ENCODE results near the gene C16orf89. TPM values are rescaled to one million over a fixed set of nuclear protein-coding genes. Genes with fewer than 3 reads are reported as not detected.
"Not testable (repeated sequence)": the region's sequence is repeated elsewhere in the genome, so short reads cannot be mapped to it uniquely, and the experiment has no call there.

C16orf89 gene
- not detected for total RNA-seq

GRCh38 chr16:5065813-5066212 is at the start of gene C16orf89:
Gene C16orf89, minus strand, starts transcription at chr16:5065956. Its CDS starts 48 bp downstream, at chr16:5065908.
- peaks cover 3% of the 10 kb centered on the region for H3K4me1 Mint-ChIP-seq
- no peak within 1 kb of the TSS for H3K4me3 Mint-ChIP-seq
- ChIA-PET POLR2A (no interaction called here), CTCF (interaction anchor here (1.2 kb wide), 1 partner anchor 9 kb away, joined by 4 read pairs; no protein-coding TSS in a partner anchor)
- H3K36me3 Mint-ChIP-seq (ENCODE audit: low read depth), result no peaks in the 10 kb centered on the region
- no peak within 1 kb of the TSS for H3K27ac Mint-ChIP-seq
- H3K27me3 Mint-ChIP-seq, result no peaks in the 10 kb centered on the region
- DNase-seq, result no peak
- intact Hi-C loops (cut with DNase I, micrococcal nuclease), result no loop called here
- ATAC-seq, result no peak
- H3K9me3 Mint-ChIP-seq (ENCODE audit: low read depth), result no peaks in the 10 kb centered on the region

DNA sequence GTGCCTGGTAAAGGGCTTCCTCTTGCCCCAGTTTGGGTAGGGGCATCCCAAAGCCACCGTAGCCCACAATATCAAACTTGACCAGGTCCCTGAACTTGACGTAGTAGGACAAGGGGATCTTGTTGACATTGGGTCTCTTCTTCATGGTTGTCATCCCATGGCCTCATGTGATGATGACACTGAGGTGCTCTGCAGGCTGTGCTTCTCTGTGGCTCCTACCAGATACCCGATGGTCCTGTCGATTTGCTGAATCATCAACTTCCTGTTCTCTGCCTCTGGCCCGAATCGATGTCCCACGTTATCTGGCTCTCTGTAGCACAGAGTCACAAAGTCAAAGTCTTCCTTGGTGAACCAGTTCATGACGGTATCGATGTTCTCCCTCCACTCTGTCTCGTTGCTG is 45.2 kb upstream of the C16orf89 start:
- H3K4me3 Mint-ChIP-seq; DNase-seq; H3K27me3 Mint-ChIP-seq; CTCF ChIA-PET; POLR2A ChIA-PET; H3K4me1 Mint-ChIP-seq; H3K36me3 Mint-ChIP-seq (ENCODE audit: low read depth); intact Hi-C loops (cut with DNase I, micrococcal nuclease); H3K27ac Mint-ChIP-seq; ATAC-seq; H3K9me3 Mint-ChIP-seq (ENCODE audit: low read depth): not testable (repeated sequence)

DNA sequence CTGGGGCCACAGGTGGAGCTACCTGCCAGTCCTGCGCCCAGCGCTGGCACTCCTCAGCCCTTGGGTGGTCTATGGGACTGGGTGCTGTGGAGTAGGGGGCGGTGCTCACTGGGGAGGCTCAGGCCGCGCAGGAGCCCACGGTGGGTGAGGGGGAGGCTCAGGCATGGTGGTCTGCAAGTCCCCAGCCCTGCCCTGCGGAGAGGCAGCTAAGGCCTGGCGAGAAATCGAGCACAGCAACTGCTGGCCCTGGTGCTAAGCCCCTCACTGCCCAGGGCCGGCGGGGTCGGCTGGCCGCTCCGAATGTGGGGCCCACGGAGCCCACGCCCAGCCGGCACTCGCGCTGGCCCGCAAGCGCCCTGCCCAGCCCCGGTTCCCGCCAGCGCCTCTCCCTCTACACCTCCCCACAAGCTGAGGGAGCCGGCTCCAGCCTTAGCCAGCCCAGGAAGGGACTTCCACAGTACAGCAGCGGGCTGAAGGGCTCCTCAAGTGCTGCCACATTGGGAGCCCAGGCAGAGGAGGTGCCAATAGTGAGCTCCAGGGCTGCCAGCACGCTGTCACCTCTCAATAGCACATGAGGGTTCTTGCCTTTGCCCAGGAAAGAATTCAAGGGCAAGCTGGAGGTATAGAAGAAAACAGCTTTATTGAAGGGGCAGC is 42.9 kb upstream of the C16orf89 start:
- no peaks in the 10 kb centered on the region for H3K27me3 Mint-ChIP-seq
- no peak overlapping the region for H3K27ac Mint-ChIP-seq
- no peaks in the 10 kb centered on the region for H3K36me3 Mint-ChIP-seq (ENCODE audit: low read depth)
- intact Hi-C loops (cut with DNase I, micrococcal nuclease), result no loop called here
- H3K4me3 Mint-ChIP-seq, result no peak overlapping the region
- ATAC-seq, result no peak
- no peaks in the 10 kb centered on the region for H3K4me1 Mint-ChIP-seq
- no peaks in the 10 kb centered on the region for H3K9me3 Mint-ChIP-seq (ENCODE audit: low read depth)
- ChIA-PET POLR2A (no interaction called here), CTCF (no interaction called here)
- DNase-seq, result no peak

DNA sequence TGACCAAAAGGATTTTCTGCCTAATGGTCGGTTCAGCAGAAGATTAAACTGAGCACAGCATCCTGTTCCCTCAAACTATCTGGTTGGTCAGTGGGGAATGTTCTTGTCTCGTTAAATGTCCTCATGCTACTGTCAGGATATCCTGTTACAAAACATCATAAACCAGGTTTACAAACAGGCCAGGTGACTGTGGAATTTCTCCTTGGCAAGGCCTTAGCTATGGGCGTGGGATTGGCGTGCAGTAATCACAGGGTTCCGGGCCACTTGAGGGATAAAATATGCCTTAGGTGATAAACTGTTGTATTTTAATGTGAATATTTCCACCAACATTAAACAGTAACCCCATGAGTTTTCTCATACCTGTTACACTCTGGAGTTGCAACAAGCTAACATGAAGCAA is 39.3 kb upstream of the C16orf89 start:
- H3K27ac Mint-ChIP-seq, POLR2A ChIA-PET: not testable (repeated sequence)

GRCh38 chr16:5103296-5104032 is 37.7 kb upstream of the C16orf89 start:
- H3K27ac Mint-ChIP-seq; POLR2A ChIA-PET; H3K4me3 Mint-ChIP-seq; intact Hi-C loops (cut with DNase I, micrococcal nuclease); H3K27me3 Mint-ChIP-seq; ATAC-seq; H3K4me1 Mint-ChIP-seq; H3K36me3 Mint-ChIP-seq (ENCODE audit: low read depth); H3K9me3 Mint-ChIP-seq (ENCODE audit: low read depth); DNase-seq; CTCF ChIA-PET: not testable (repeated sequence)

More for the DNA sequence above, 39.3 kb upstream of the C16orf89 start:
- intact Hi-C loops (cut with DNase I, micrococcal nuclease); ATAC-seq; H3K36me3 Mint-ChIP-seq (ENCODE audit: low read depth); H3K9me3 Mint-ChIP-seq (ENCODE audit: low read depth); H3K4me1 Mint-ChIP-seq; H3K27me3 Mint-ChIP-seq; DNase-seq; CTCF ChIA-PET; H3K4me3 Mint-ChIP-seq: not testable (repeated sequence)

DNA sequence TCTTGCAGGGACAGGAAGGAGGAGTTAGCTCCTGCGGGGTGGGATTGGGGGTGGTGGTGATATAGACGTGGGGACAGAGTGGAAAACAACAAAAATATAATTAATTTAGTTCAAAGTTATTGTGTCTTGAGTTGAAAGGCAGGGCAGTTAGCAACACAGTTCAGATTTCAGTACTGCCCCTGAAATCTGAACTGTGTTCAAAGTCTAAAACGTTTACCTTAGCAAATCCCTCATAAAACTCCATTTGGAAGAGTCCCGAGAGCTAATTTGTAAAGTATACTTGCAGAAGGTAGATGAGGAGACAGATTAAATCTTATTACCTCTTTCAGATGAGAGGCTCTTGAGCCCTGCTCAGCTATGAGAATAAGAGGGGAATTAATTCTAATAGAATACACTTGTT is 33.4 kb upstream of the C16orf89 start:
- H3K27ac Mint-ChIP-seq; DNase-seq; ATAC-seq; POLR2A ChIA-PET; H3K9me3 Mint-ChIP-seq (ENCODE audit: low read depth); H3K27me3 Mint-ChIP-seq; H3K36me3 Mint-ChIP-seq (ENCODE audit: low read depth): not testable (repeated sequence)
- Mint-ChIP-seq H3K4me1 (peaks cover 26% of the 10 kb centered on the region), H3K4me3 (peak overlapping the region; percentile 83)
- CTCF ChIA-PET, result interaction anchor here (0.5 kb wide), 1 partner anchor 74 kb away, joined by 3 read pairs; no protein-coding TSS in a partner anchor
- intact Hi-C loops (cut with DNase I, micrococcal nuclease), result loop anchor here (2.0 to 10.0 kb wide), 6 partner anchors 67 to 847 kb away; partner anchors contain the start of genes ANKS3 (in 1 of the 2), CDIP1 (in 1 of the 2), DNAAF8 (in 1 of the 2) and GLYR1 (in 1 of the 2)

DNA sequence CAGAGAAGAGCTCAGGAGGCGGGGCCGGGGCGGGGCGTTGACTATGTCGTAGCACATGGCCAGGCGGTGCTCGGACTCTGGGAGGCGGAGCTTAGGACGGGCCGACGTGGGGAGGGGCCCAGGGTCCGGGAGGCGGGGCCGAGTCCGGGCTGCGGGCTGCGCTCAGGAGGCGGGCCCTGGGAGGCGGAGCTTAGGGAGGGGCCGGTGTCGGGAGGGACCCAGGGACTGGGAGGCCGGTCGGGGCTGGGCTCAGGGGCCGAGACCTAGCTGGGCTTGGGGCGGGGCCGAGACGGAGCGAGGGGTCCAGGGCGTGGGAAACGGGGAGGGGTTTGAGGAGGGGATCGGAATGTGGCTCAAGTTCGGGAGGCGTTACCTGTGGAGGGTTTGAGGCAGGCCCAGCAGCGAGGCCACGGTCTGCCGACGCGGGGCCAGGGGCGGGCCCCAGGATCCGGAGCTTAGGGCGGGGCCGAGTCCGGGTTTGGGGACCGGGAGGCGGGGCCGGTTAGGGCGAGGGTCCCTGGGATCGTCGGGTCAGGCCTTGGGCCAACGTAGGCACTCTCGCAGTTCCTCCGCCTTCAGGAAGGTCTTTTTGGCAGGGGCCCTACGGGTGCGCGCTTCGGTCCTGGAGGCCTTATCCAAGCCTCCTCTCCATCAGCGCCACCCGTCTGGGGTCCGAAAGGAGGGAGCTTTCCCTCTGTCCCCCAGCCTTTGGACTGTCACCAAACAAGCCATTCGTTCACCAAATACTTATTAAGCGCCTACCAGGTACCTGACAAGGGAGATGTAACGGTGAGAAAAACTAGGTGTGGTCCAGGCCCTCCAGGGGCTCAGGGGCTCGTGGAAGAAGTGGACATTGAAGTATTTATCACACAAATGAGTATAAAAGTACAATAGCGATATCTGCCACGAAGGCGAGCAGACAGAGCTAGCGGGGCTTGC is 32.7 kb upstream of the C16orf89 start:
- not testable (repeated sequence) for H3K9me3 Mint-ChIP-seq (ENCODE audit: low read depth)

GRCh38 chr16:5097470-5098220 is 31.9 kb upstream of the C16orf89 start, which contains the start of gene EEF2KMT:
Gene EEF2KMT, minus strand, starts transcription at chr16:5097795. Its CDS starts 56 bp downstream, at chr16:5097739.
- peak within 1 kb of the TSS; percentile 83 for H3K4me3 Mint-ChIP-seq
- not testable (repeated sequence) for H3K27me3 Mint-ChIP-seq
- intact Hi-C loops (cut with DNase I, micrococcal nuclease), result loop anchor here (1.0 to 10.0 kb wide), 14 partner anchors 26 to 845 kb away; partner anchors contain the start of genes GLYR1 (in 2 of the 2), NAGPA (in 2 of the 2), SEC14L5 (in 2 of the 2) and UBN1 (in 2 of the 2)

More for the DNA sequence above, 32.7 kb upstream of the C16orf89 start:
- Mint-ChIP-seq H3K4me3 (peak overlapping the region; percentile 83), H3K4me1 (peaks cover 26% of the 10 kb centered on the region), H3K27ac (peak overlapping the region; percentile 88)
- not testable (repeated sequence) for ATAC-seq; H3K27me3 Mint-ChIP-seq; H3K36me3 Mint-ChIP-seq (ENCODE audit: low read depth)
- CTCF ChIA-PET, result interaction anchor here (0.6 kb wide), 2 partner anchors 23 to 141 kb away, joined by 3 read pairs; partner anchors contain the start of gene SEC14L5
- intact Hi-C loops (cut with DNase I, micrococcal nuclease), result loop anchor here (1.0 to 10.0 kb wide), 11 partner anchors 65 to 846 kb away; partner anchors contain the start of genes NAGPA (in 2 of the 2), ANKS3 (in 1 of the 2), CDIP1 (in 1 of the 2) and DNAAF8 (in 1 of the 2)
- DNase-seq, result peak; percentile 80
- POLR2A ChIA-PET, result interaction anchor here (0.8 kb wide), 1 partner anchor 27 kb away, joined by 4 read pairs; the partner anchor contains the start of gene ALG1

DNA sequence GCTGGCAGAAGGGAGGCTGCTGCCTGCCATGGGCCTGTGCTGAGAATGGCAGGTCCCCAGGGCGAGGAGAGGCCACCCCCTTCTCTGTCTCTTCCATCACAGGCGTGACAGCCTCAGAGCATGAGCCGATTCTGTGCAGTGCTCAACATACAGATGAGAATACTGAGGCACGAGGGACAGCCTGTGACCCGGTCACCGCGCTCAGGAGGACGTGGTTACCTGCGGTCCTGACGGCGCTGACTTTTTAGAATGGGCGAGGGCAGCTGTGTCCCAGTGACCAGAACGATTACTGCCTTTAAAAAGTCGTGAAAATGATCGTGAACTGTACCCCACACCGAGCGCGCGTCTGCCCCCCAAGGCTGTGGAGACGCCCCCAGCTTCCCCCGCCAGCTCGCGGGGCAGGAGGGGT is 31.3 kb upstream of the C16orf89 start:
- H3K36me3 Mint-ChIP-seq (ENCODE audit: low read depth); CTCF ChIA-PET; POLR2A ChIA-PET; H3K9me3 Mint-ChIP-seq (ENCODE audit: low read depth); ATAC-seq; H3K27me3 Mint-ChIP-seq: not testable (repeated sequence)
- DNase-seq, result peak; percentile 65
- H3K4me1 Mint-ChIP-seq, result peaks cover 27% of the 10 kb centered on the region
- intact Hi-C loops (cut with DNase I, micrococcal nuclease), result loop anchor here (1.0 to 10.0 kb wide), 9 partner anchors 26 to 845 kb away; partner anchors contain the start of genes GLYR1 (in 2 of the 2), UBN1 (in 2 of the 2), ALG1 (in 1 of the 2) and CDIP1 (in 1 of the 2)
- peak overlapping the region; percentile 83 for H3K4me3 Mint-ChIP-seq
- H3K27ac Mint-ChIP-seq, result peak overlapping the region; percentile 71

More at GRCh38 chr16:5097470-5098220, 31.9 kb upstream of the C16orf89 start, which contains the start of gene EEF2KMT:
- ChIA-PET CTCF (interaction anchor here (0.6 kb wide), 2 partner anchors 22 to 140 kb away, joined by 3 read pairs; partner anchors contain the start of gene SEC14L5), POLR2A (interaction anchor here (0.8 kb wide), 1 partner anchor 26 kb away, joined by 4 read pairs; the partner anchor contains the start of gene ALG1)
- not testable (repeated sequence) for H3K36me3 Mint-ChIP-seq (ENCODE audit: low read depth); H3K9me3 Mint-ChIP-seq (ENCODE audit: low read depth)
- DNase-seq (peak; percentile 98), ATAC-seq (peak; percentile 99)
- H3K27ac Mint-ChIP-seq, result peak within 1 kb of the TSS; percentile 88
- H3K4me1 Mint-ChIP-seq, result peaks cover 26% of the 10 kb centered on the region

- H3K4me3 Mint-ChIP-seq, result peak overlapping the region; percentile 83
- ATAC-seq; DNase-seq; CTCF ChIA-PET; H3K9me3 Mint-ChIP-seq (ENCODE audit: low read depth); POLR2A ChIA-PET; H3K36me3 Mint-ChIP-seq (ENCODE audit: low read depth); H3K27me3 Mint-ChIP-seq: not testable (repeated sequence)
- peaks cover 29% of the 10 kb centered on the region for H3K4me1 Mint-ChIP-seq
- intact Hi-C loops (cut with DNase I, micrococcal nuclease), result loop anchor here (1.0 to 10.0 kb wide), 9 partner anchors 25 to 844 kb away; partner anchors contain the start of genes GLYR1 (in 2 of the 2), UBN1 (in 2 of the 2), ALG1 (in 1 of the 2) and CDIP1 (in 1 of the 2)
- H3K27ac Mint-ChIP-seq, result peak overlapping the region; percentile 71
Measured at GRCh38 chr16:5096437-5097060, 30.8 kb upstream of the C16orf89 start.
